Measurements from ENCODE around the gene FLYWCH1. TPM values are rescaled to one million over a fixed set of nuclear protein-coding genes. Genes with fewer than 3 reads are reported as not detected.

Gene FLYWCH1
- total and polyA plus RNA-seq, 9 of the 15 experiments (the other 6 are each of a cell fraction or from before 2014, with no cell fraction given), result 0.18 to 33.6 (median 11.3) TPM

DNA sequence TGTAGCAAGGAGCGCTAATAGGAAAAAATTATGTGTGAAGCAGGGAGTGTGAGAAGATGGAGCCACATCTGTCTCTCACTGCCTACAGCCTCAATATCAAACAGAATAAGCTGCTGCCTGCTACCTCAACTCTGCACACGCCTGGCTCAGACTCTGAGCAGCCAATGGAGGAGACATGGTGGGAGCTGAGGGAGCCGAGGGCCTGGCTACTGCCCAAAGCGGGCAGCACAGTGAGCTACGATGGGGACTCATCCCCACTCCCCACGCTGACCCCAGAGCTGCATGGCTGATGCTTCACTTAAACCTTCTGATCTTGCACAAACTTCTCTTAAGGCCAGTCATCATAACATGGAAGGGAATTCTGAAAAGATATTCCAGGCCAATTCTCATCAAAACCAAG, 39.8 kb upstream of the FLYWCH1 start (continued):
- TF ChIP-seq NRF1 (conservative IDR thresholded peaks at IDR 0.05 in 1 of 2, IDR thresholded peaks at IDR 0.05 in 1 of 2) (no peak), ZNF449 (CRISPR knock-in tag; IDR thresholded peaks at IDR 0.05) (no peak), POLR2AphosphoS5 (IDR thresholded peaks at IDR 0.05; ENCODE audit: control insufficient read depth, insufficient read depth, low read depth, low read length) (no peak), ZNF696 (CRISPR knock-in tag; conservative IDR thresholded peaks at IDR 0.05) (no peak), SP2 (IDR thresholded peaks at IDR 0.05; ENCODE audit: extremely low read depth, low read depth, low read length, poor library complexity, severe bottlenecking) (no peak)
- TF ChIP-seq, protein P1, sequence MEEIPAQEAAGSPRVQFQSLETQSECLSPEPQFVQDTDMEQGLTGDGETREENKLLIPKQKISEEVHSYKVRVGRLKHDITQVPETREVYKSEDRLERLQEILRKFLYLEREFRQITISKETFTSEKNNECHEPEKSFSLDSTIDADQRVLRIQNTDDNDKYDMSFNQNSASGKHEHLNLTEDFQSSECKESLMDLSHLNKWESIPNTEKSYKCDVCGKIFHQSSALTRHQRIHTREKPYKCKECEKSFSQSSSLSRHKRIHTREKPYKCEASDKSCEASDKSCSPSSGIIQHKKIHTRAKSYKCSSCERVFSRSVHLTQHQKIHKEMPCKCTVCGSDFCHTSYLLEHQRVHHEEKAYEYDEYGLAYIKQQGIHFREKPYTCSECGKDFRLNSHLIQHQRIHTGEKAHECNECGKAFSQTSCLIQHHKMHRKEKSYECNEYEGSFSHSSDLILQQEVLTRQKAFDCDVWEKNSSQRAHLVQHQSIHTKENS (CRISPR knock-in tag; IDR thresholded peaks at IDR 0.05), result no peak

Data from K562 (cell line).